Measurements from ENCODE around the gene GCN1. TPM values are rescaled to one million over a fixed set of nuclear protein-coding genes. Genes with fewer than 3 reads are reported as not detected.

The GCN1 gene
- total RNA-seq, 1 experiment from 2014 or later = 116 TPM

DNA sequence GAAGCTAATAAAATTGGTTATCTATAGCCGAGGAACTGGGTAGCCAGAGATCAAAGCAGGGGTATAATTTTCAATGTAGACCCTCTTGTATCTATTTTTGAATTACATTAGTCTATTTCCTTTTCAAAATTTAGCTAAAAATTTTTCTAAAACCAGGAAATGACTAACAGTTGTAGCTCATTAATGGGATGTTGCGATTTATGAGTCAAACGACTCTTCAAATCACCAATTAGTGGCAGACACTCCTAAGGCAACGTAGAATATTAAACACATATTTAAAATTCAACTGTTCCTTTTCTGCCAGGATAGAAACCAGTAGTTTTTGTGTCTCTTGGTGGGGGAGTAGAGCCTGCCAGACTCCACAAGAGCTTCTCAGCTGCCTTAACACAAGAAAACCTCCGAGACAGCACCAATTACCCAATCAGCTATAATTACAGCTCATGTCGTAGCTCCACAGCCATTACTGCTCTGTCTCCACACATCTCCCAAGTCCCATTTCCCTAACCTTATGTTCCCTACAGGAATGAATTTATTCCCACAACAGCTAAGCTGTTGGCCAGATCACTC is 26.9 kb downstream of the GCN1 start:
- no peak for DNase-seq
- no peaks in the 10 kb centered on the region for H3K9me3 ChIP-seq (ENCODE audit: insufficient read depth, low read depth)
- H3K9me2 ChIP-seq (ENCODE audit: insufficient read depth) = no peaks in the 10 kb centered on the region
- no peaks in the 10 kb centered on the region for H3K36me3 ChIP-seq (ENCODE audit: low read depth)
- H3K4me1 ChIP-seq (replicated peaks; ENCODE audit: insufficient read depth) = no peaks in the 10 kb centered on the region
- H3K4me2 ChIP-seq = no peak overlapping the region
- TF ChIP-seq CTCF (conservative IDR thresholded peaks at IDR 0.05) = no peak
- no peak for TF ChIP-seq EZH2 (IDR thresholded peaks at IDR 0.05; ENCODE audit: low read depth)
- no peaks in the 10 kb centered on the region for H3F3A ChIP-seq (ENCODE audit: insufficient read depth, low read depth)
- POLR2A ChIA-PET (ENCODE audit: unreplicated experiment) = interaction anchor here (0.6 to 0.7 kb wide), 2 partner anchors 25 to 145 kb away, joined by 3 to 10 read pairs; no protein-coding TSS in a partner anchor
- intact Hi-C loops (cut with micrococcal nuclease; ENCODE audit: unreplicated experiment) = no loop called here
- H3K4me3 ChIP-seq = no peak overlapping the region
- CTCF ChIA-PET = interaction anchor here (0.6 kb wide), 3 partner anchors 98 to 328 kb away, joined by 3 to 11 read pairs (median 5); partner anchors contain the start of genes DYNLL1 and PXN
- no peaks in the 10 kb centered on the region for H4K20me1 ChIP-seq (ENCODE audit: insufficient read depth)
- no peak overlapping the region for H3K27ac ChIP-seq
- no peaks in the 10 kb centered on the region for H3K27me3 ChIP-seq (ENCODE audit: insufficient read depth, low read depth)
- H2AFZ ChIP-seq = no peak overlapping the region
- BruUV-seq (replicated peaks) = no TSS peak
- H3K79me2 ChIP-seq (ENCODE audit: low read depth) = no peaks in the 10 kb centered on the region

- TF ChIP-seq CTCF (conservative IDR thresholded peaks at IDR 0.05) (no peak), EZH2 (IDR thresholded peaks at IDR 0.05; ENCODE audit: low read depth) (no peak)
- Histone ChIP-seq H3K36me3 (ENCODE audit: low read depth) (no peaks in the 10 kb centered on the region), H3K79me2 (ENCODE audit: low read depth) (no peaks in the 10 kb centered on the region), H3F3A (ENCODE audit: insufficient read depth, low read depth) (no peaks in the 10 kb centered on the region), H3K27me3 (ENCODE audit: insufficient read depth, low read depth) (no peaks in the 10 kb centered on the region), H3K4me2 (no peak overlapping the region), H4K20me1 (ENCODE audit: insufficient read depth) (no peaks in the 10 kb centered on the region), H3K27ac (no peak overlapping the region), H3K4me3 (no peak overlapping the region), H3K9me2 (ENCODE audit: insufficient read depth) (no peaks in the 10 kb centered on the region), H3K9me3 (ENCODE audit: insufficient read depth, low read depth) (no peaks in the 10 kb centered on the region), H2AFZ (no peak overlapping the region), H3K4me1 (replicated peaks; ENCODE audit: insufficient read depth) (no peaks in the 10 kb centered on the region)
- BruUV-seq (replicated peaks) = no TSS peak
- intact Hi-C loops (cut with micrococcal nuclease; ENCODE audit: unreplicated experiment) = no loop called here
- POLR2A ChIA-PET (ENCODE audit: unreplicated experiment) = interaction anchor here (0.8 kb wide), 1 partner anchor 37 kb away, joined by 6 read pairs; the partner anchor contains the start of gene RPLP0
- CTCF ChIA-PET = no interaction called here
- no peak for DNase-seq
These were observed 30.2 kb downstream of the GCN1 start for GRCh38 chr12:120164293-120164692.

DNA sequence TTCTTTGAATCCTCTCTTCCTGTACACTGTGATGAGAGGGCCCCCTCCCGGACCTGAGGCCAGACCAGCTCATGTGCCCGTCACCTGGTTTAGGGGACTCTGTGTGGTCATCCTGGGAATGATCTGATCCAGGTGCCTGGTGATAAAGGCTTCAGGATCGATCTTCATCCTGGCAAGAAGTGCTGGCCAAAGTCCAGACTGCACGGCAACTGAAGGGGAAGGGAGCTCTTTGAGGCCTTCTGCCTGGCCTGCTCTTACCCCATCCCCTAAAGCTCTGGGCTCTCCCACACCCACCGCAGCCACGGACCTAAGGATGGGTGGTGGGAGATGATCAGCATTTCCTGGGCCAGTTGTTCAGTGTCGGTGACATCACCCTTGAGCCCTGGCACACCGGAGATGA is 31.8 kb downstream of the GCN1 start:
- POLR2A ChIA-PET (ENCODE audit: unreplicated experiment) = no interaction called here
- no peak for TF ChIP-seq CTCF (conservative IDR thresholded peaks at IDR 0.05)
- TF ChIP-seq EZH2 (IDR thresholded peaks at IDR 0.05; ENCODE audit: low read depth) = no peak

More for the DNA sequence above, 31.8 kb downstream of the GCN1 start:
- Histone ChIP-seq H3K9me2 (ENCODE audit: insufficient read depth) (no peaks in the 10 kb centered on the region), H3K4me1 (replicated peaks; ENCODE audit: insufficient read depth) (no peaks in the 10 kb centered on the region), H3K27ac (no peak overlapping the region), H3K4me3 (no peak overlapping the region), H3K9me3 (ENCODE audit: insufficient read depth, low read depth) (no peaks in the 10 kb centered on the region), H3K79me2 (ENCODE audit: low read depth) (no peaks in the 10 kb centered on the region), H3F3A (ENCODE audit: insufficient read depth, low read depth) (no peaks in the 10 kb centered on the region), H3K4me2 (no peak overlapping the region), H3K36me3 (ENCODE audit: low read depth) (no peaks in the 10 kb centered on the region), H4K20me1 (ENCODE audit: insufficient read depth) (no peaks in the 10 kb centered on the region), H3K27me3 (ENCODE audit: insufficient read depth, low read depth) (no peaks in the 10 kb centered on the region), H2AFZ (no peak overlapping the region)
- DNase-seq = no peak
- CTCF ChIA-PET = no interaction called here
- no TSS peak for BruUV-seq (replicated peaks)
- intact Hi-C loops (cut with micrococcal nuclease; ENCODE audit: unreplicated experiment) = no loop called here

All from PC-9 (cell line).